Hepatocyte (in vitro differentiated cells): Measurements from ENCODE around the gene FGF12.

Experiments
- EZH2phosphoT487 ChIP-seq: fragments of 200-600 bp; sonication (generic); IDR thresholded peaks from one replicate; pipeline ENCODE4 v1.6.1; 2018; ENCODE audit warnings: antibody characterized with exemption, mild to moderate bottlenecking, low read depth, moderate library complexity; ENCODE audit not compliant: unreplicated experiment, severe bottlenecking
- TF ChIP-seq, protein P1 (sequence below): fragments of 200-600 bp; sonication (generic); IDR thresholded peaks from 2 replicates; pipeline ENCODE4 v1.5.1; 2016; ENCODE audit warnings: antibody characterized with exemption, mild to moderate bottlenecking; ENCODE audit not compliant: poor library complexity

- TF ChIP-seq, protein P1, sequence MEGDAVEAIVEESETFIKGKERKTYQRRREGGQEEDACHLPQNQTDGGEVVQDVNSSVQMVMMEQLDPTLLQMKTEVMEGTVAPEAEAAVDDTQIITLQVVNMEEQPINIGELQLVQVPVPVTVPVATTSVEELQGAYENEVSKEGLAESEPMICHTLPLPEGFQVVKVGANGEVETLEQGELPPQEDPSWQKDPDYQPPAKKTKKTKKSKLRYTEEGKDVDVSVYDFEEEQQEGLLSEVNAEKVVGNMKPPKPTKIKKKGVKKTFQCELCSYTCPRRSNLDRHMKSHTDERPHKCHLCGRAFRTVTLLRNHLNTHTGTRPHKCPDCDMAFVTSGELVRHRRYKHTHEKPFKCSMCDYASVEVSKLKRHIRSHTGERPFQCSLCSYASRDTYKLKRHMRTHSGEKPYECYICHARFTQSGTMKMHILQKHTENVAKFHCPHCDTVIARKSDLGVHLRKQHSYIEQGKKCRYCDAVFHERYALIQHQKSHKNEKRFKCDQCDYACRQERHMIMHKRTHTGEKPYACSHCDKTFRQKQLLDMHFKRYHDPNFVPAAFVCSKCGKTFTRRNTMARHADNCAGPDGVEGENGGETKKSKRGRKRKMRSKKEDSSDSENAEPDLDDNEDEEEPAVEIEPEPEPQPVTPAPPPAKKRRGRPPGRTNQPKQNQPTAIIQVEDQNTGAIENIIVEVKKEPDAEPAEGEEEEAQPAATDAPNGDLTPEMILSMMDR: no peak
- TF ChIP-seq EZH2phosphoT487: no peak
Measured at GRCh38 chr3:192168202-192168601, 559.1 kb downstream of the FGF12 start.
